DOHH2 (cell line): Measurements from ENCODE around the gene THTPA.

Experiments
- H3F3A ChIP-seq: fragments of 200-600 bp; sonication (generic), shearing (Covaris generic); 2 replicates; pipeline ENCODE4 v1.6.0; 2016; ENCODE audit warnings: antibody characterized with exemption, mild to moderate bottlenecking; ENCODE audit not compliant: control insufficient read depth, insufficient read depth
- H3K27ac ChIP-seq: fragments of 200-600 bp; sonication (generic); 2 replicates; pipeline ENCODE4 v1.5.1; 2014; ENCODE audit warnings: low read depth, mild to moderate bottlenecking, low read length, moderate library complexity
- H3K27me3 ChIP-seq: fragments of 200-600 bp; sonication (generic); 2 replicates; pipeline ENCODE4 v1.6.1; 2014; ENCODE audit warnings: mild to moderate bottlenecking, low read length, mixed read lengths; ENCODE audit not compliant: control insufficient read depth
- H3K36me3 ChIP-seq: fragments of 200-600 bp; sonication (generic); 2 replicates; pipeline ENCODE4 v1.6.1; 2014; ENCODE audit warnings: mild to moderate bottlenecking, low read length, moderate library complexity, mixed read lengths; ENCODE audit not compliant: control insufficient read depth
- H3K4me1 ChIP-seq: fragments of 200-600 bp; sonication (generic); 2 replicates; pipeline ENCODE4 v1.6.1; 2014; ENCODE audit warnings: mild to moderate bottlenecking, low read length, mixed read lengths; ENCODE audit not compliant: control insufficient read depth
- H3K4me2 ChIP-seq: fragments of 200-600 bp; sonication (generic); 2 replicates; pipeline ENCODE4 v1.6.0; 2014; ENCODE audit warnings: mild to moderate bottlenecking, low read length, moderate library complexity
- H3K4me3 ChIP-seq: fragments of 200-600 bp; sonication (generic); 2 replicates; pipeline ENCODE4 v1.5.1; 2014; ENCODE audit warnings: mild to moderate bottlenecking, low read length, mixed read lengths
- H3K79me2 ChIP-seq: fragments of 200-600 bp; sonication (generic); 2 replicates; pipeline ENCODE4 v1.6.1; 2014; ENCODE audit warnings: mild to moderate bottlenecking, low read length, mixed read lengths; ENCODE audit not compliant: control insufficient read depth
- H3K9me2 ChIP-seq: fragments of 200-600 bp; sonication (generic); replicated peaks from 2 replicates; pipeline ENCODE4 v1.6.1; 2014; ENCODE audit warnings: mild to moderate bottlenecking, low read length, mixed read lengths; ENCODE audit not compliant: control insufficient read depth
- H3K9me3 ChIP-seq: fragments of 200-600 bp; sonication (generic); 2 replicates; pipeline ENCODE4 v1.6.1; 2014; ENCODE audit warnings: antibody characterized with exemption, low read length, mixed read lengths; ENCODE audit not compliant: control insufficient read depth, insufficient read depth
- H4K20me1 ChIP-seq: fragments of 200-600 bp; sonication (generic); 2 replicates; pipeline ENCODE4 v1.6.0; 2014; ENCODE audit warnings: low read depth, mild to moderate bottlenecking, antibody characterized with exemption, low read length, moderate library complexity; ENCODE audit not compliant: control insufficient read depth, insufficient read depth
- CTCF ChIP-seq: fragments of 200-600 bp; sonication (generic); IDR thresholded peaks from one replicate; pipeline ENCODE4 v1.5.1; 2014; ENCODE audit warnings: antibody characterized with exemption, mild to moderate bottlenecking, low read depth, low read length; ENCODE audit not compliant: poor library complexity, severe bottlenecking
- EZH2phosphoT487 ChIP-seq: fragments of 200-600 bp; sonication (generic); IDR thresholded peaks from 2 replicates; pipeline ENCODE4 v1.6.1; 2017; ENCODE audit warnings: borderline replicate concordance, mild to moderate bottlenecking, antibody characterized with exemption, low read length, moderate library complexity, mixed read lengths

THTPA gene

GRCh38 chr14:23538050-23538718 is 17.9 kb upstream of the THTPA start:
- Histone ChIP-seq H3K4me3 (no peak overlapping the region), H3K27ac (no peak overlapping the region)

GRCh38 chr14:23538785-23539184 is 17.3 kb upstream of the THTPA start:
- Histone ChIP-seq H3K9me2 (no peaks in the 10 kb centered on the region), H3K4me2 (no peak overlapping the region), H3K9me3 (no peaks in the 10 kb centered on the region), H3K36me3 (no peaks in the 10 kb centered on the region), H3K27me3 (no peaks in the 10 kb centered on the region), H3K4me3 (no peak overlapping the region), H4K20me1 (no peaks in the 10 kb centered on the region), H3F3A (no peaks in the 10 kb centered on the region), H3K4me1 (peaks cover 6% of the 10 kb centered on the region), H3K79me2 (no peaks in the 10 kb centered on the region), H3K27ac (no peak overlapping the region)
- no peak for TF ChIP-seq CTCF
- TF ChIP-seq EZH2phosphoT487, result no peak

More at GRCh38 chr14:23538050-23538718, 17.9 kb upstream of the THTPA start:
- no peaks in the 10 kb centered on the region for H3K79me2 ChIP-seq
- H3K4me2 ChIP-seq, result no peak overlapping the region
- TF ChIP-seq CTCF (no peak), EZH2phosphoT487 (no peak)
- H3K9me3 ChIP-seq, result no peaks in the 10 kb centered on the region
- H3F3A ChIP-seq, result no peaks in the 10 kb centered on the region
- H3K4me1 ChIP-seq, result peaks cover 6% of the 10 kb centered on the region
- no peaks in the 10 kb centered on the region for H3K27me3 ChIP-seq
- H3K9me2 ChIP-seq, result no peaks in the 10 kb centered on the region
- no peaks in the 10 kb centered on the region for H4K20me1 ChIP-seq
- H3K36me3 ChIP-seq, result no peaks in the 10 kb centered on the region

- Histone ChIP-seq H3K27ac (no peak overlapping the region), H3K9me2 (no peaks in the 10 kb centered on the region)
Measured at GRCh38 chr14:23539248-23540140, 16.6 kb upstream of the THTPA start.

More at GRCh38 chr14:23539248-23540140, 16.6 kb upstream of the THTPA start:
- Histone ChIP-seq H3K36me3 (no peaks in the 10 kb centered on the region), H3K4me3 (no peak overlapping the region), H3K79me2 (no peaks in the 10 kb centered on the region), H3K4me1 (peaks cover 6% of the 10 kb centered on the region), H4K20me1 (no peaks in the 10 kb centered on the region), H3K9me3 (no peaks in the 10 kb centered on the region), H3F3A (no peaks in the 10 kb centered on the region), H3K4me2 (no peak overlapping the region), H3K27me3 (no peaks in the 10 kb centered on the region)
- no peak for TF ChIP-seq EZH2phosphoT487
- TF ChIP-seq CTCF, result peak; percentile 81
